ENCODE measurements around the gene NHLRC2. TPM values are rescaled to one million over a fixed set of nuclear protein-coding genes. Genes with fewer than 3 reads are reported as not detected.

The NHLRC2 gene
- 10 to 100 TPM; 20.7 to 22.1 TPM for total RNA-seq

GRCh38 chr10:113854013-113854760, at the start of gene NHLRC2, which contains the start of gene DCLRE1A:
NHLRC2 (plus strand) TSS chr10:113854661; CDS start chr10:113854873, 212 bp downstream.
DCLRE1A (minus strand) TSS chr10:113854082; CDS start chr10:113853182, 900 bp downstream.

Other genes with a start within 250 kb of the NHLRC2 start
- gene NRAP, start 190.6 kb upstream of the NHLRC2 start, total RNA-seq: not detected
- 10 to 100 TPM; 31.2 to 32.7 TPM for gene CASP7, start 174.7 kb upstream of the NHLRC2 start, total RNA-seq
- gene PLEKHS1, start 103.0 kb upstream of the NHLRC2 start, total RNA-seq: not detected
- 10 to 100 TPM; 11.2 to 11.4 TPM for gene DCLRE1A, start 579 bp upstream of the NHLRC2 start, total RNA-seq
- gene ADRB1, start 189.2 kb downstream of the NHLRC2 start, total RNA-seq: not detected

Measured in activated naive CD4-positive, alpha-beta T cell treated with anti-CD3 and anti-CD28 coated beads, Interleukin-2, amount 10 ng/mL, durations not matched to agents 5 hours and 36 hours (primary cell).